Mucosa of rectum (tissue), 2 donors: Measurements from ENCODE around the gene FAM98B.

Experiments
- H3K27ac ChIP-seq, 2 donors: one replicate each; pipeline ENCODE4 v1.7.0; 2013; ENCODE audit warnings: inconsistent platforms in 2 of 2, low read depth in 2 of 2, low read length in 2 of 2
- H3K27me3 ChIP-seq, 2 donors: one replicate each; pipeline ENCODE4 v1.7.0; 2013; ENCODE audit warnings: low read length in 2 of 2; ENCODE audit not compliant: control insufficient read depth in 2 of 2, insufficient read depth in 2 of 2
- H3K36me3 ChIP-seq, 2 donors: one replicate each; pipeline ENCODE4 v1.7.0; 2013; ENCODE audit warnings: low read length in 2 of 2; ENCODE audit not compliant: control insufficient read depth in 2 of 2, insufficient read depth in 2 of 2
- H3K4me1 ChIP-seq, 2 donors: one replicate each; pipeline ENCODE4 v1.7.0; 2013; ENCODE audit warnings: low read length in 2 of 2, mild to moderate bottlenecking in 1 of 2; ENCODE audit not compliant: control insufficient read depth in 2 of 2, insufficient read depth in 2 of 2
- H3K4me3 ChIP-seq, 2 donors: one replicate each; pipeline ENCODE4 v1.7.0; 2013; ENCODE audit warnings: low read length in 2 of 2
- H3K9ac ChIP-seq, 2 donors: one replicate each; pipeline ENCODE4 v1.7.0; 2013; ENCODE audit warnings: low read length in 2 of 2, low read depth in 1 of 2, mild to moderate bottlenecking in 1 of 2
- H3K9me3 ChIP-seq, 2 donors: one replicate each; pipeline ENCODE4 v1.7.0; 2013; ENCODE audit warnings: low read length in 2 of 2; ENCODE audit not compliant: control insufficient read depth in 2 of 2
- donor health status: healthy.
- donor health status: Normal muscosa, but diverticular disease.

FAM98B gene

GRCh38 chr15:38503496-38503895 is 49.6 kb downstream of the FAM98B start:
- Histone ChIP-seq H3K4me1 (no peaks in the 10 kb centered on the region), H3K4me3 (no peak overlapping the region), H3K9ac (no peak overlapping the region), H3K9me3 (no peaks in the 10 kb centered on the region), H3K36me3 (no peaks in the 10 kb centered on the region), H3K27me3 (no peaks in the 10 kb centered on the region), H3K27ac (no peak overlapping the region)

GRCh38 chr15:38504680-38505467 is 50.9 kb downstream of the FAM98B start:
- Histone ChIP-seq H3K9me3 (no peaks in the 10 kb centered on the region), H3K36me3 (no peaks in the 10 kb centered on the region)

GRCh38 chr15:38506997-38507396 is 53.1 kb downstream of the FAM98B start:
- no peak overlapping the region for H3K27ac ChIP-seq
- H3K9ac ChIP-seq: no peak overlapping the region
- no peaks in the 10 kb centered on the region for H3K36me3 ChIP-seq
- no peaks in the 10 kb centered on the region for H3K9me3 ChIP-seq
- no peak overlapping the region for H3K4me3 ChIP-seq
- no peaks in the 10 kb centered on the region for H3K27me3 ChIP-seq
- no peaks in the 10 kb centered on the region for H3K4me1 ChIP-seq

More at GRCh38 chr15:38504680-38505467, 50.9 kb downstream of the FAM98B start:
- H3K27ac ChIP-seq: no peak overlapping the region
- H3K9ac ChIP-seq: no peak overlapping the region
- H3K4me1 ChIP-seq: no peaks in the 10 kb centered on the region
- no peaks in the 10 kb centered on the region for H3K27me3 ChIP-seq
- no peak overlapping the region for H3K4me3 ChIP-seq

- Histone ChIP-seq H3K9me3 (no peaks in the 10 kb centered on the region), H3K9ac (no peak overlapping the region), H3K4me3 (no peak overlapping the region), H3K36me3 (no peaks in the 10 kb centered on the region), H3K27me3 (no peaks in the 10 kb centered on the region), H3K27ac (no peak overlapping the region), H3K4me1 (no peaks in the 10 kb centered on the region)
Observed at GRCh38 chr15:38507570-38507969, 53.6 kb downstream of the FAM98B start.

GRCh38 chr15:38508647-38509046 is 54.7 kb downstream of the FAM98B start:
- Histone ChIP-seq H3K9ac (no peak overlapping the region), H3K27ac (no peak overlapping the region), H3K9me3 (no peaks in the 10 kb centered on the region), H3K4me1 (no peaks in the 10 kb centered on the region), H3K4me3 (no peak overlapping the region), H3K27me3 (no peaks in the 10 kb centered on the region), H3K36me3 (no peaks in the 10 kb centered on the region)

GRCh38 chr15:38509152-38509551 is 55.2 kb downstream of the FAM98B start:
- no peaks in the 10 kb centered on the region for H3K4me1 ChIP-seq
- H3K27ac ChIP-seq: no peak overlapping the region
- H3K27me3 ChIP-seq: no peaks in the 10 kb centered on the region
- no peak overlapping the region for H3K4me3 ChIP-seq
- H3K9me3 ChIP-seq: no peaks in the 10 kb centered on the region
- no peak overlapping the region for H3K9ac ChIP-seq
- no peaks in the 10 kb centered on the region for H3K36me3 ChIP-seq

GRCh38 chr15:38512901-38513300 is 59.0 kb downstream of the FAM98B start:
- no peaks in the 10 kb centered on the region for H3K27me3 ChIP-seq
- no peaks in the 10 kb centered on the region for H3K4me1 ChIP-seq
- H3K27ac ChIP-seq: no peak overlapping the region
- H3K4me3 ChIP-seq: no peak overlapping the region
- H3K9me3 ChIP-seq: no peaks in the 10 kb centered on the region
- H3K36me3 ChIP-seq: no peaks in the 10 kb centered on the region
- H3K9ac ChIP-seq: no peak overlapping the region

GRCh38 chr15:38514601-38515000 is 60.7 kb downstream of the FAM98B start:
- H3K9ac ChIP-seq: no peak overlapping the region
- no peaks in the 10 kb centered on the region for H3K4me1 ChIP-seq
- no peak overlapping the region for H3K27ac ChIP-seq
- no peaks in the 10 kb centered on the region for H3K27me3 ChIP-seq
- no peaks in the 10 kb centered on the region for H3K9me3 ChIP-seq
- no peaks in the 10 kb centered on the region for H3K36me3 ChIP-seq
- H3K4me3 ChIP-seq: no peak overlapping the region

GRCh38 chr15:38516626-38517025 is 62.7 kb downstream of the FAM98B start:
- H3K9ac ChIP-seq: no peak overlapping the region
- H3K4me1 ChIP-seq: no peaks in the 10 kb centered on the region
- no peaks in the 10 kb centered on the region for H3K36me3 ChIP-seq
- H3K9me3 ChIP-seq: no peaks in the 10 kb centered on the region
- H3K27ac ChIP-seq: no peak overlapping the region
- no peak overlapping the region for H3K4me3 ChIP-seq
- no peaks in the 10 kb centered on the region for H3K27me3 ChIP-seq

- Histone ChIP-seq H3K4me1 (no peaks in the 10 kb centered on the region), H3K9me3 (no peaks in the 10 kb centered on the region), H3K4me3 (no peak overlapping the region), H3K36me3 (no peaks in the 10 kb centered on the region), H3K27ac (no peak overlapping the region), H3K27me3 (no peaks in the 10 kb centered on the region), H3K9ac (no peak overlapping the region)
Observed at GRCh38 chr15:38517312-38517975, 63.5 kb downstream of the FAM98B start.
